Activated CD8-positive, alpha-beta memory T cell treated with anti-CD3 and anti-CD28 coated beads, Interleukin-2, amount 50 U/mL, for 1 hour (primary cell): Measurements from ENCODE around the gene PLP1.

Experiments used
- DNase-seq: peaks from one replicate; pipeline ENCODE4 v3.0.0-alpha.2; 2020; ENCODE audit errors: extremely low read depth

PLP1 gene

DNA sequence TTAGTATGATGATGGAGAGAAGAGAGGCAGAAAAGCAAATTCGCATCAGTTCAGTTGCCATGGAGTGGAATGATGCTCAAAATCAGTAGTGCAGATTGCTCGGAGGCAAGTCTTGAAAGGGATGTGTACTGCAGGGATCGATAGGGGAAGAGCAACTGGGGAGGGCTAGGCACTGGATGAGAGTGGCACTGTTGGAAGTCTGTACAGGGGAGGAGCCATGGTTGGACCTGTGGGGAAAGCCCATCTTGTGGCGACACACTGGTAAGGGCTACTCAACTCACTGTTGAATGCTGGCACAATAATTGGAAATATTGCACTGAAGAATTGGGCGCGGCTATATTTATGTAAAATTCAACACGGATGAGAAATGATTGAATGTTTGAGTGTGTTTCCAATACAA is 54.2 kb downstream of the PLP1 start:
- no peak for DNase-seq

DNA sequence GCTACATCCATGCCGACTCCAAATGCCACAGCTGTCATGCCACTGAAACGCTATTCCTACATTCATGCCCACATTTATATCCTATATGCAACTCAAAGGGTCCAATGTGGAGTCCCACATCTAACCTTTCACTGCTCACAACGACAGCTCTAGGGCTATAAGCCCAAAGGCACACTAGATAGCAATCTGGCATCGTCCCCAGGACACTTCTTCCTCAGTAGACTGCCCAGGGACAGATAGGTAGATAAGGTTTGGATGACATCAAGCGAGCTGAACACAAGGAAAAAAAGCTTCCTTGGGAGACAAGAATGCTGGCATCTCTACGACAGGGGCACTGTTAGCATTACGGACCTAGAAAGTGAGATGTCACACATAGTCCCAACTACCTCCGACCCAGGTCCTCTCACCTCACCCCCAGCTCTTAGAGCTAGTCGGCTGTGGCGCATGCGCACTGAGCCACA is 54.7 kb downstream of the PLP1 start:
- DNase-seq = no peak

GRCh38 chrX:103831803-103832544 is 55.3 kb downstream of the PLP1 start, which contains the start of gene RAB9B:
Gene RAB9B, minus strand, starts transcription at chrX:103832257. Its CDS starts 6,473 bp downstream, at chrX:103825784.
- no peak for DNase-seq

GRCh38 chrX:103839404-103839803 is 62.8 kb downstream of the PLP1 start:
- no peak for DNase-seq
